ENCODE measurements around the gene SOCS6. TPM values are rescaled to one million over a fixed set of nuclear protein-coding genes. Genes with fewer than 3 reads are reported as not detected.

The SOCS6 gene
- total and polyA plus RNA-seq, 2 of the 13 experiments (the other 11 are each of a cell fraction or from before 2014, with no cell fraction given) = 18.6 to 38.3 TPM

DNA sequence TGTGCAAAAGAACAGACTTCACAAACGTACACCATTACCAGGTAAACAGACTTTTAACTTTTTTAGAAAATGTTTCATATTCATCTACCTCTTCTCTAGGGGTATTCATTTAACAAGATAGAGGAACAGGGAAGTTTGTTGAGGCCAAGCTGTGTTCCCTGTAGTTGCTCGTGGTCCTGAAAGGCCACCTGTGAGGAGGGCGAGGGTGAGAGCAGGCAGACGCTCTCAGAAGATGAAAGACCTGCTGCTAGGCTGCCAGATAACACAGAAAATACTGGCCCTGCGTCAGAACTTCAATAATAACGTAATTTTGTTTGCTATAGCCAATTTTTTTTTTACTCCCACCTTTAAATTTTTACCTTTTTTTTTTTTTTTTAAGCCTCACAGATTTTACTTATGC, 42.0 kb downstream of the SOCS6 start:
- intact Hi-C loops (cut with micrococcal nuclease; ENCODE audit: unreplicated experiment) = loop anchor here (1.0 to 5.0 kb wide), 2 partner anchors 39 to 100 kb away; no protein-coding TSS in a partner anchor
- CTCF ChIA-PET (ENCODE audit: low intra/inter-chr PET ratio, low total read pairs) = no interaction called here
- WGBS (ENCODE audit: low lambda C conversion rate) = 56% methylated on average over 6 of the region's 6 CpGs
- Histone ChIP-seq H4K20me1 (ENCODE audit: insufficient read depth, low read length) (no peaks in the 10 kb centered on the region), H3K27ac (ENCODE audit: extremely low read length, insufficient read depth, low read length) (peak overlapping the region; percentile 97), H3K36me3 (replicated peaks in 1 of 2; ENCODE audit: control insufficient read depth in 1 of 2, insufficient read depth in 2 of 2, low read length in 2 of 2) (peaks cover 2 to 5% of the 10 kb centered on the region in 2 experiments; a peak in 4 of 5 replicates), H3K9me3 (ENCODE audit: low read length) (no peaks in the 10 kb centered on the region), H3K79me2 (ENCODE audit: insufficient read depth, low read length) (peaks cover 26% of the 10 kb centered on the region), H3K27me3 (ENCODE audit: control insufficient read depth in 1 of 2, insufficient read depth in 2 of 2, low read length in 2 of 2) (no peaks in the 10 kb centered on the region), H3K9ac (ENCODE audit: insufficient read depth, low read depth, low read length) (peak overlapping the region; percentile 64; the same call in 1 of the 2 replicates), H3K4me3 (replicated peaks in 1 of 3; ENCODE audit: insufficient read depth in 1 of 3, low read depth in 2 of 3, low read length in 3 of 3) (no peak overlapping the region), H3K4me1 (ENCODE audit: insufficient read depth, low read length) (peaks cover 69% of the 10 kb centered on the region), H3K4me2 (ENCODE audit: low read depth, low read length) (peak overlapping the region; percentile 81; the same call in 1 of the 2 replicates), H2AFZ (ENCODE audit: low read length) (no peak overlapping the region)
- TF ChIP-seq, protein P1, sequence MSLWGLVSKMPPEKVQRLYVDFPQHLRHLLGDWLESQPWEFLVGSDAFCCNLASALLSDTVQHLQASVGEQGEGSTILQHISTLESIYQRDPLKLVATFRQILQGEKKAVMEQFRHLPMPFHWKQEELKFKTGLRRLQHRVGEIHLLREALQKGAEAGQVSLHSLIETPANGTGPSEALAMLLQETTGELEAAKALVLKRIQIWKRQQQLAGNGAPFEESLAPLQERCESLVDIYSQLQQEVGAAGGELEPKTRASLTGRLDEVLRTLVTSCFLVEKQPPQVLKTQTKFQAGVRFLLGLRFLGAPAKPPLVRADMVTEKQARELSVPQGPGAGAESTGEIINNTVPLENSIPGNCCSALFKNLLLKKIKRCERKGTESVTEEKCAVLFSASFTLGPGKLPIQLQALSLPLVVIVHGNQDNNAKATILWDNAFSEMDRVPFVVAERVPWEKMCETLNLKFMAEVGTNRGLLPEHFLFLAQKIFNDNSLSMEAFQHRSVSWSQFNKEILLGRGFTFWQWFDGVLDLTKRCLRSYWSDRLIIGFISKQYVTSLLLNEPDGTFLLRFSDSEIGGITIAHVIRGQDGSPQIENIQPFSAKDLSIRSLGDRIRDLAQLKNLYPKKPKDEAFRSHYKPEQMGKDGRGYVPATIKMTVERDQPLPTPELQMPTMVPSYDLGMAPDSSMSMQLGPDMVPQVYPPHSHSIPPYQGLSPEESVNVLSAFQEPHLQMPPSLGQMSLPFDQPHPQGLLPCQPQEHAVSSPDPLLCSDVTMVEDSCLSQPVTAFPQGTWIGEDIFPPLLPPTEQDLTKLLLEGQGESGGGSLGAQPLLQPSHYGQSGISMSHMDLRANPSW (CRISPR knock-in tag; IDR thresholded peaks at IDR 0.05; ENCODE audit: borderline replicate concordance) = 0 out of 2 replicates have a peak, but pooled peaks have one; percentile 4
- 0 out of 2 replicates have a peak, but pooled peaks have one; percentile 15 for TF ChIP-seq SAP130 (CRISPR knock-in tag; IDR thresholded peaks at IDR 0.05; ENCODE audit: low read depth)
- peak; percentile 27; the same call in 1 of the 2 replicates for TF ChIP-seq ELF4 (CRISPR knock-in tag; IDR thresholded peaks at IDR 0.05; ENCODE audit: borderline replicate concordance)
- no peak for TF ChIP-seq SRF (IDR thresholded peaks at IDR 0.05; ENCODE audit: low read depth, low read length)
- TF ChIP-seq RBM22 (optimal IDR thresholded peaks at IDR 0.05; ENCODE audit: low read length) = peak; percentile 65
- ATAC-seq (no peak), FAIRE-seq (no peak), DNase-seq (ENCODE audit: low spot score) (no peak)
- POLR2A ChIA-PET = interaction anchor here (0.9 to 1.4 kb wide), 4 partner anchors 9 to 97 kb away, joined by 3 to 6 read pairs (median 3); partner anchors contain the start of gene SOCS6
- in situ Hi-C loops (cut with HindIII; ENCODE audit: extremely low pct_ligation_motif_present, low pct_unique_long_range_greater_than_20kb) = loop anchor here (10.0 kb wide), 1 partner anchor 104 kb away; no protein-coding TSS in a partner anchor
- no TSS peak for BruUV-seq (replicated peaks)

Measured in HepG2 (cell line).